ENCODE results near the gene ADGRB2.

Gene ADGRB2

DNA sequence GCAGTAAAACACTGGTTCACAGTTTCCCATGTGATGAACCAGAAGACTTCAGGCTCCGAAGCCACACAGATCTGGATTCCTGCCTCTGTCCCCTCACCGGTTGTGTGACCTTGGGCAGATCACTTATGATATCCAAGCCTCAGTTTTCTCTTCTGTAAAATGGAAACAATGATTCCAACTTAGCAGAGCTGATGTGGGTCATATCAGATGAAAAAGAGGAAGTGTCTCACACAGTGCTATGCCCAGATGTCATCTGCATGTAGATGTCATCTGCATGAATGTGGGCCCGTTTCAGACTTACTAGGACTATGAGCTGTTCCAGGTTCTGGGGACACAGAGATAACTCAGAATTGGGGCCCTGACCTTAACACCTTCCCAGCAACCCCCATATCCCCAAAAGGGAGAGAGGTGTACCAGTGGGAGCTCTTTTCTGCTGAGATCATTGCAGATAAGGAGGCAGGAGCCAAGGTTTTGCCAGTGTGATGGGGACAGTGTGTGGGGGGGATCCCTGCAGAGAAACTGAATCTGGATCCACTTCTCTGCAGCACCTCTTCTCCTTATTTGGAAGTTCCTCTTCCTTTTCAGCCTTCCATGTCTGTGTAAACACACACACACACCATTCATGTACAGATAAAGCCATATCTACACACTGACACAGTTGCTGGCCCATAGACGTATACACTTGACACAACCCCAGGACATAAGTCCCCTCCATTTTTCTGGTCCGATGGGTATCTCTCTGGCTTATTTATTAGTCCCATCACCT is 5.0 kb upstream of the ADGRB2 start:
- Histone ChIP-seq H3K27me3 (peaks cover 7 to 42% of the 10 kb centered on the region in 2 donors), H3K27ac (no peak overlapping the region), H3K4me3 (no peak overlapping the region), H3K9me3 (no peaks in the 10 kb centered on the region), H3K4me1 (peaks cover 0 to 36% (median 20%) of the 10 kb centered on the region in 4 donors), H3K36me3 (no peaks in the 10 kb centered on the region)
- TF ChIP-seq, protein P1, sequence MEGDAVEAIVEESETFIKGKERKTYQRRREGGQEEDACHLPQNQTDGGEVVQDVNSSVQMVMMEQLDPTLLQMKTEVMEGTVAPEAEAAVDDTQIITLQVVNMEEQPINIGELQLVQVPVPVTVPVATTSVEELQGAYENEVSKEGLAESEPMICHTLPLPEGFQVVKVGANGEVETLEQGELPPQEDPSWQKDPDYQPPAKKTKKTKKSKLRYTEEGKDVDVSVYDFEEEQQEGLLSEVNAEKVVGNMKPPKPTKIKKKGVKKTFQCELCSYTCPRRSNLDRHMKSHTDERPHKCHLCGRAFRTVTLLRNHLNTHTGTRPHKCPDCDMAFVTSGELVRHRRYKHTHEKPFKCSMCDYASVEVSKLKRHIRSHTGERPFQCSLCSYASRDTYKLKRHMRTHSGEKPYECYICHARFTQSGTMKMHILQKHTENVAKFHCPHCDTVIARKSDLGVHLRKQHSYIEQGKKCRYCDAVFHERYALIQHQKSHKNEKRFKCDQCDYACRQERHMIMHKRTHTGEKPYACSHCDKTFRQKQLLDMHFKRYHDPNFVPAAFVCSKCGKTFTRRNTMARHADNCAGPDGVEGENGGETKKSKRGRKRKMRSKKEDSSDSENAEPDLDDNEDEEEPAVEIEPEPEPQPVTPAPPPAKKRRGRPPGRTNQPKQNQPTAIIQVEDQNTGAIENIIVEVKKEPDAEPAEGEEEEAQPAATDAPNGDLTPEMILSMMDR (IDR thresholded peaks at IDR 0.05), result no peak
- intact Hi-C loops (cut with DNase I; ENCODE audit: low total_unique reads), result loop anchor here (10.0 kb wide), 1 partner anchor 196 kb away; no protein-coding TSS in a partner anchor
- DNase-seq, result no peak

DNA sequence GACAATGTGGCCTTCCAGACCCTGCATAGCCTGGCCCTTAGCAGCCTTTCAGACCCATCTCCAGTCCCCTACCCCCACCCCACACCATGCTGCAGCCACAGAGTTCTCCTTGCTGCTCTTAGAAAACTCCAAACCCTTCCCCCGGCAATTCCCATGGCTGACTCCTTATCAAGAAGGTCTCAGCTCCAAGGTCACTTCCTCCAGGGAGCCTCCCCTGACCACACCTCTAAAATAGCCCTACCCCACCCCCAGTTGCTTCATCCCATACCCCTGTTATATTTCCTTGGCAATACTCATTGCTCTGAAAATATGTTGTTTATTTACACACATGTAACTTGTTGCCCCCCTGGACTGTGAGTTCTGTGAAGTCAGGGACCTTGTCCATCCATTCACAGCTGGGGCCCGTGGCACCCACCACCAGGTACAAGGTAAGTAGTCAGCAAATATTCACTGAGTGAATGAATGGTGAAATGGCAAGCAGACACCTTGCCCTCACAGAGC is 4.3 kb upstream of the ADGRB2 start:
- H3K4me3 ChIP-seq, result no peak overlapping the region
- peaks cover 0 to 38% (median 24%) of the 10 kb centered on the region in 4 donors for H3K4me1 ChIP-seq
- H3K27ac ChIP-seq, result no peak overlapping the region
- H3K36me3 ChIP-seq, result no peaks in the 10 kb centered on the region
- peaks cover 7 to 36% of the 10 kb centered on the region in 2 donors for H3K27me3 ChIP-seq
- no peak for DNase-seq
- intact Hi-C loops (cut with DNase I; ENCODE audit: low total_unique reads), result loop anchor here (10.0 kb wide), 1 partner anchor 196 kb away; no protein-coding TSS in a partner anchor
- H3K9me3 ChIP-seq, result no peaks in the 10 kb centered on the region
- TF ChIP-seq, protein P1 (IDR thresholded peaks at IDR 0.05), result no peak

GRCh38 chr1:31767225-31767624 is 3.1 kb upstream of the ADGRB2 start:
- Histone ChIP-seq H3K27ac (no peak overlapping the region), H3K4me1 (peaks cover 0 to 38% (median 27%) of the 10 kb centered on the region in 4 donors), H3K27me3 (peaks cover 0 to 33% of the 10 kb centered on the region in 2 donors), H3K36me3 (no peaks in the 10 kb centered on the region), H3K4me3 (no peak overlapping the region), H3K9me3 (no peaks in the 10 kb centered on the region)
- TF ChIP-seq, protein P1 (IDR thresholded peaks at IDR 0.05), result no peak
- intact Hi-C loops (cut with DNase I; ENCODE audit: low total_unique reads), result loop anchor here (10.0 kb wide), 1 partner anchor 198 kb away; no protein-coding TSS in a partner anchor
- DNase-seq, result no peak

GRCh38 chr1:31765516-31765915 is 1.4 kb upstream of the ADGRB2 start:
- intact Hi-C loops (cut with DNase I; ENCODE audit: low total_unique reads), result loop anchor here (10.0 kb wide), 1 partner anchor 199 kb away; no protein-coding TSS in a partner anchor
- Histone ChIP-seq H3K4me1 (peaks cover 0 to 46% (median 34%) of the 10 kb centered on the region in 4 donors), H3K4me3 (no peak overlapping the region), H3K36me3 (no peaks in the 10 kb centered on the region), H3K27me3 (peaks cover 0 to 33% of the 10 kb centered on the region in 2 donors), H3K27ac (no peak overlapping the region), H3K9me3 (no peaks in the 10 kb centered on the region)
- DNase-seq, result no peak
- TF ChIP-seq, protein P1 (IDR thresholded peaks at IDR 0.05), result no peak

DNA sequence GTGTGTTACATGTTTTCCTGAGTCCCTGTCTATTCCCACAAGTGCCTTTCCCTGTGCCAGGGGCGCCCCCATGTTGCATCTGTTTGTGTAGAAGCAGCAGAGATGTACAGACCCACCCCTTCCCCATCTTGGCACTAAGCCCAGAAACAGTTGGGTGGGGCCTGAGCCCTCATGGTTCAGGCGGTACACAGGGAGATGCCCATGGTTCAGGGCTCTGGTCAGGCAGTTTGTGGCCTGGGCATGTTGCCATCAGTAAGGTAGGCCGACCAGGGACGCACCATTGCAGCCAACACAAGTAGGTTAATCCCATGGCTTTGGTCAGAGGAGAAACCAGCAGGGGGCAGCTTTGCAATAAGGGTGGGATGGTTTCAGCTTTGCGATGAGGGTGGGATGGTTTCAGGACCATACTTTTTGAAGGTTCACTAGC is 914 bp upstream of the ADGRB2 start:
- Histone ChIP-seq H3K27me3 (peaks cover 0 to 36% of the 10 kb centered on the region in 2 donors), H3K36me3 (no peaks in the 10 kb centered on the region), H3K9me3 (no peaks in the 10 kb centered on the region), H3K4me3 (no peak overlapping the region), H3K27ac (no peak overlapping the region), H3K4me1 (peaks cover 0 to 51% (median 38%) of the 10 kb centered on the region in 4 donors)
- TF ChIP-seq, protein P1 (IDR thresholded peaks at IDR 0.05), result no peak
- intact Hi-C loops (cut with DNase I; ENCODE audit: low total_unique reads), result loop anchor here (10.0 kb wide), 1 partner anchor 200 kb away; no protein-coding TSS in a partner anchor
- no peak for DNase-seq

Data from tibial artery (tissue), 4 donors.